Choroid plexus epithelial cell (primary cell): ENCODE results near the gene SPO11.

Experiments used
- DNase-seq: peaks from one replicate; pipeline ENCODE4 v3.0.0-alpha.2; 2010; ENCODE audit warnings: low read depth
- H3K4me3 ChIP-seq: 2 replicates; pipeline ENCODE4 v1.5.1; 2011; ENCODE audit warnings: low read depth, mild to moderate bottlenecking, control low read depth, low read length, moderate library complexity
- TF ChIP-seq, protein P1 (sequence below): conservative IDR thresholded peaks from 2 replicates; pipeline ENCODE4 v1.5.1; 2011; ENCODE audit warnings: low read depth, mild to moderate bottlenecking, control low read depth, inconsistent platforms, low read length, moderate library complexity

Gene SPO11, protein sequence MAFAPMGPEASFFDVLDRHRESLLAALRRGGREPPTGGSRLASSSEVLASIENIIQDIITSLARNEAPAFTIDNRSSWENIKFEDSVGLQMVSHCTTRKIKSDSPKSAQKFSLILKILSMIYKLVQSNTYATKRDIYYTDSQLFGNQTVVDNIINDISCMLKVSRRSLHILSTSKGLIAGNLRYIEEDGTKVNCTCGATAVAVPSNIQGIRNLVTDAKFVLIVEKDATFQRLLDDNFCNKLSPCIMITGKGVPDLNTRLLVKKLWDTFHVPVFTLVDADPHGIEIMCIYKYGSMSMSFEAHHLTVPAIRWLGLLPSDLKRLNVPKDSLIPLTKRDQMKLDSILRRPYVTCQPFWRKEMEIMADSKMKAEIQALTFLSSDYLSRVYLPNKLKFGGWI

DNA sequence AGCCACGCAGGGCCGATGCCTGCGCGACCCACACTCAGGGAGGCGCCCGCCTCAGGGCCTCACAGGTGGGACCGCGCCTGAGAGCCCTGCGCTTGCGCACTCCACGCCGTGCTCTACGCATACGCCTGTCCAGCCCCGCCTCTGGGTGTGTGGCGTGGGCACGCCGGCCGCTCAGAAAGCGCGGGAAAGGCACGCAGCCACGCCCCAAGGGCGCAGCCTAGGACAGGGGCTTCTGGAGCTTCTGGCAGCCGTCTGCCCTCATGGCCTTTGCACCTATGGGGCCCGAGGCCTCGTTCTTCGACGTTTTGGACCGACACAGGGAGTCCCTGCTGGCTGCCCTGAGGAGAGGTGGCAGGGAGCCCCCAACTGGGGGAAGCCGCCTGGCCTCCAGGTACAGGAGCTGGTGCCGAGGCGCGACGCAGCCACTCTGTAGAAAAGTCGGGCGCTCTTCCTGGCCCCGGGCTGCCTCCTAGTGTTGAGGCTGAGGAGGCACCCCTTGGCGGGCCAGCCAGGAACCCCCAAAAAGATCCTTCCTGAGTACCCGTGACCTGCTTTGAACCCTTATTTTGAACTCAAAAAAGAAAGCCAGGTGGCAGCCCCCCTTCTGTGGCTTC is at the start of gene SPO11:
TSS of gene SPO11 (plus strand) at position 196 of the 614 bp plus-strand sequence. CDS start at position 261, 65 bp downstream.
- no peak within 1 kb of the TSS for H3K4me3 ChIP-seq
- TF ChIP-seq, protein P1, sequence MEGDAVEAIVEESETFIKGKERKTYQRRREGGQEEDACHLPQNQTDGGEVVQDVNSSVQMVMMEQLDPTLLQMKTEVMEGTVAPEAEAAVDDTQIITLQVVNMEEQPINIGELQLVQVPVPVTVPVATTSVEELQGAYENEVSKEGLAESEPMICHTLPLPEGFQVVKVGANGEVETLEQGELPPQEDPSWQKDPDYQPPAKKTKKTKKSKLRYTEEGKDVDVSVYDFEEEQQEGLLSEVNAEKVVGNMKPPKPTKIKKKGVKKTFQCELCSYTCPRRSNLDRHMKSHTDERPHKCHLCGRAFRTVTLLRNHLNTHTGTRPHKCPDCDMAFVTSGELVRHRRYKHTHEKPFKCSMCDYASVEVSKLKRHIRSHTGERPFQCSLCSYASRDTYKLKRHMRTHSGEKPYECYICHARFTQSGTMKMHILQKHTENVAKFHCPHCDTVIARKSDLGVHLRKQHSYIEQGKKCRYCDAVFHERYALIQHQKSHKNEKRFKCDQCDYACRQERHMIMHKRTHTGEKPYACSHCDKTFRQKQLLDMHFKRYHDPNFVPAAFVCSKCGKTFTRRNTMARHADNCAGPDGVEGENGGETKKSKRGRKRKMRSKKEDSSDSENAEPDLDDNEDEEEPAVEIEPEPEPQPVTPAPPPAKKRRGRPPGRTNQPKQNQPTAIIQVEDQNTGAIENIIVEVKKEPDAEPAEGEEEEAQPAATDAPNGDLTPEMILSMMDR = peak; percentile 18
- DNase-seq = no peak

DNA sequence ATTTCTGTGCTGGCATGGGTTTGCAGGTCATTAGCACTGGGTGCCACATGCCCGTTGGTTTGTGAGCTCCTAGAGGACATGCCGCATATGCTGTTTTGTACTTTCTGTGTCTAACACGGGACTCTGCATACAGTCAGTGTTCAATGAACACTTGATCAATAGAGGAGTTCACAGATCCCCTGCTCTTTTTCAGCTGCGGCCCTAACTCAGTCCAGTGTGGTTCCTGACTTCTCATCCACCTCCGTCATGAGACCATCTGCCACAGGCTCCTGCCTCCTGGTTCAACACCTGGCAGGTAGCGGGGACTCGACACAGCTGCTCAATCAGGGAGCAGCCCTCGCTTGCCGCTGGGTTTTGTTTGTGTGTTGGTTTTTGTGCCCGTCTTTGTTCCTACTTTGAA is 49.4 kb upstream of the SPO11 start:
- TF ChIP-seq, protein P1 = no peak
- H3K4me3 ChIP-seq = no peak overlapping the region

DNA sequence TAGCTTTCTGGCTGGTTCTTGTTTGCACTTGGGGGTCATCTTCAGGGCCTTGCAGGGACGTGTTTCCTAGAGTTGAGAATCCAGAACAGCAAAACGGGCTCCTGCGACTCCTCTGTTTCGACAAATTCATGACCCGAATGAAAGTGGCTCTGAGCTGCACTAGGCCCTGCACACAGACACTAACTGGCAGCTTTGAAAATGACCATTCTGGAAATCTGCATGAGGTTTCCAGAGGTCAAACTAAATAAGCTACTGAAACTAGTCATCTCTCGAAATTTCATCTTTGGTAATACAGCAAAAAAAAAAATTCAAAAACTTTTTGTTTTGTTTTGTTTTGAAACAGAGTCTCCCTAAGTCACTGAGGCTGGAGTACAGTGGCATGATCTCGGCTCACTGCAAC is 47.7 kb upstream of the SPO11 start:
- no peak for DNase-seq
- TF ChIP-seq, protein P1 = no peak
- no peak overlapping the region for H3K4me3 ChIP-seq

More for the DNA sequence above, 49.4 kb upstream of the SPO11 start:
- DNase-seq = no peak

DNA sequence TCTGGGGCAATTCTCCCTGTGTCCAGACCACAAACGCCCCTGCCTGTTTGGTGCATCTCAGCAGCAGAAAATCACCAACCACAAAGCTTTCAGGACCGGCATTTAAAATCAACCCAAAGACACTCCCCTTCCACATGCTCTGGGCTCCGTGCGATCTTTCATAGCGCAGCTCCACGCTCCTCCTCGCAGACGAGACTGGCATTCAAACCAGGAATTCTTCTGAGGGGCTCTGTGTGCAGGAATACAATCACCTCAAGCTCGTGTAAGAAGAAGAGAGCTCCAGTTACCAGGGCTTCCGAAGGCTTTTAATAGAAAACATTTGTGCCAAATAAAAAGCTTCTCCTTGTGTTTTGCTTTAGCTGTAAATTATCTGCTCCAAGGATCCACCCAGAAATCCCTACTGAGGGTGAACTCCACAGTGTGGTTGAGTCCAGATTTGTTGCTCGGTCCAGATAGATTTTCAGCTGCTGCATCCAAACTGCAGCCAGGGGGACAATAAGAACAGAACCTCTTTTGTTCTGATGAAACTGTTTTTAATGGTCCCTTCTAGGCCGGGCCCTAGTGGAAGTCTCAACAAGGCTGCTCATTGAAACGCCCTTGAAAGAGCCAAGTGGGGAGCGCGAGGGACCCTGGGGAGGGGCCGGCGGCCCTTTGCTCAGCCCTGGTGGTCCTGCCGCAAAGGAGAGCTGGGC is 46.8 kb upstream of the SPO11 start:
- no peak for DNase-seq
- TF ChIP-seq, protein P1 = no peak
- no peak overlapping the region for H3K4me3 ChIP-seq

DNA sequence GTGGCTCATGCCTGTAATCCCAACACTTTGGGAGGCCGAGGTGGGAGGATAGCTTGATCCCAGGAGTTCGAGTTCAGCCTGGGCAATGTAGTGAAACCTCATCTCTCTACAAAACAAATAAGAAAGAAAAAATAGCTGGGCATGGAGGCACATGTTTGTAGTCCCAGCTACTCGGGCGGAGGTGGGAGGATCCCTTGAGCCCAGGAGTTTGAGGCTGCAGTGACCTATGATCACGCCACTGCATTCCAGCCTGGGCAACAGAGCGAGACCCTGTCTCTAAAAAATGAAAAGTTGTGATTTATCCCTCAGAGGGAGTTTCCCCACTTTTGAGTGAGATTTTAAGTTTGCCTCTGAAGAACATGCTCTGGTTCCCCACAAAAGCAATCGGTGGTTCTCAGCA is 45.7 kb upstream of the SPO11 start:
- DNase-seq = no peak
- no peak overlapping the region for H3K4me3 ChIP-seq
- TF ChIP-seq, protein P1 = no peak

DNA sequence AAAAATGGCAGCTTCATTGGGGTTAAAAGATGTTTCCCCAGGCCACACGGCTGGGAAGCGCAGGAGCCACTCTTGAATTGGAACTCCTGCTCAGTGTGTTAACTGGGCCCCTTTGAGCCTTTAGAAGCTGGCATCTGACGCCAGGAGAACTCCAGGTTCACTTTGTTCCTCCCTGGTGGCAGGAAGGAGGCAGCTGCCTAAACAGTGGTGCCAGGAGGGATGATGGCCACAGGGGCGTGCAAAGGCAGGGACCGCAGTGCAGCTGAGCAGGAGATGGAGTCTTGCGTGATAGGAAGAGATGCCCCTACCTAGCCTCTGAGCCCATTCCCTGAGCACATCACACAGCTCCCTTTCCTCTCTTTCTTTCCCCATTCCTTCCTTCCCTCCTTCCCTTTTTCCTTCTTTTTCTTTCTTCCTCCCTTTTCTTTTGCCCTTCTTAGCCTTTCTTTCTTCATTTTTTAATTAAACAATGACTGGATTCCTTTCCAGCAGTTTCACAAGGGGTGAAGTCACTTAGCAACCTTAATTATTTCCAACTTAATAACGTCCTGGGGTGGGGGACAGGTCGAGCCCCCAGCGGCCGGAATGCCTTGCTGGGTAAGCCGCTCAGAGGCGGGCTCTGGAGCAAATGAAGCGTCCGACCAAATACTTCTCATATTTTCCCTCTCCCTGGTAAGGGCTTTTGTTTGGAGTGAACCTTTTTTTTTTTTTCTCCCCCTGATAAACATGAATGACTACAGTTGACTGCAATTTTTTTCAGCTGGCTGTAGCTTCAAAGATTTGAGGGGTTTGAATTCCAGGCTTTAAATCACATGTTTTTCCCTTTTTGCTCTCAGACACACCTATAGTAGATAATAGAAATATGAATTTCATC is 42.4 kb upstream of the SPO11 start:
- DNase-seq = no peak
- TF ChIP-seq, protein P1 = no peak
- no peak overlapping the region for H3K4me3 ChIP-seq
